ENCODE results near the gene ART1. TPM values are rescaled to one million over a fixed set of nuclear protein-coding genes. Genes with fewer than 3 reads are reported as not detected.

ART1 gene
- total and polyA plus RNA-seq, 12 donors = 0.03 to 2.8 (median 1.2) TPM; not detected in 3

DNA sequence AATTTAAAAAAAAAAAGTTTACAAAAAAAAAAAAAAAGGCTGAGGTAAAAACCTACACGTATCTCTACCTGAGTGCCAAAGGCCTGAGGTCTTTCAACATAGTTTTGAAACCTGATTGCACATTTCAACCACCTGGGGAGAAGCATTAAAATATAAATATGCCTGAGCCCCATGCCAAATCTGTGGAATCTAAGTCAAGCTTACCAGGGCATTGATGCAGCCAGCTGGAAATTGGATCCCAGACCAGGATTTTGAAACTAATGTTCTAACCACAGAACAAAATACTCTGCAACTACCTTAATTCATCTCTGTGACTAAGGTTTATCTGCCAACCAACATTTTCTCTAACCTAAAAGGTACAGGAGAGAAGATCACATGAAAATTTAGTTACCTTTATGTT, 65.0 kb downstream of the ART1 start:
- ATAC-seq = no peak

DNA sequence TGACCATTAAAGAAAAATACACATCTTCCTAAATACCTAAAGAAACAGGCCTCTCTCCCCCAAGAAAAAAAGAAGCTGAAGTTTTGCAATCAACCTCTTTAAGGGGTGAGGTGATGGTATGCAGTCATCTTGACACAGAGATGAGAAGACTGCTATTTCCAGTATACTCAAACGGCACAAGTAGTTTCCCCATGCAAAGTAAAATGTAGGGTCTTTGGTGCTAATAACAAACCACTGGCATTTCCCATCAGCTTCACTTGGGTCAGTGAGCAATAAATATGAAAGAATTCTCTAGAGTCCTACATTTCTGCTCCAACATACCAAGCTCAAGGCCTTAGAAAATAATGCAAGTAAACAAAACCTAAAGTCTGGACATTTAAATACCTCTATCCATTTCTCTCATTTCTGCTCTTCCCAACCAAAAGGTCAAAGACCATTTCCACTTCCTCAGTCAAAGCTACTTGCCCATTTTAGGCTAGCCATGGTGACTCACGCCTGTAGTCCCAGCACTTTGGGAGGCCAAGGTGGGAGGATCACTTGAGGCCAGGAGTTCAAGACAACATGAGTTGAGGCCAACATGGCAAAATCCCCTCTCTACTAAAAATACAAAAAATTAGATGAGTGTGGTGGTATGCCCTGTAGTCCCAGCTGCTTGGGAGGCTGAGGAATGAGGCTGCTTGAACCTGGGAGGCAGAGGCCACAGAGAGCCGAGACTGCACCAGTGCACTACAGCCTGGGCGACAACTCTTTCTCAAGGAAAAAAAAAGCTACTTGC, 65.7 kb downstream of the ART1 start:
- H3K9me3 ChIP-seq = no peaks in the 10 kb centered on the region
- no peak for ATAC-seq
- TF ChIP-seq, protein P1, sequence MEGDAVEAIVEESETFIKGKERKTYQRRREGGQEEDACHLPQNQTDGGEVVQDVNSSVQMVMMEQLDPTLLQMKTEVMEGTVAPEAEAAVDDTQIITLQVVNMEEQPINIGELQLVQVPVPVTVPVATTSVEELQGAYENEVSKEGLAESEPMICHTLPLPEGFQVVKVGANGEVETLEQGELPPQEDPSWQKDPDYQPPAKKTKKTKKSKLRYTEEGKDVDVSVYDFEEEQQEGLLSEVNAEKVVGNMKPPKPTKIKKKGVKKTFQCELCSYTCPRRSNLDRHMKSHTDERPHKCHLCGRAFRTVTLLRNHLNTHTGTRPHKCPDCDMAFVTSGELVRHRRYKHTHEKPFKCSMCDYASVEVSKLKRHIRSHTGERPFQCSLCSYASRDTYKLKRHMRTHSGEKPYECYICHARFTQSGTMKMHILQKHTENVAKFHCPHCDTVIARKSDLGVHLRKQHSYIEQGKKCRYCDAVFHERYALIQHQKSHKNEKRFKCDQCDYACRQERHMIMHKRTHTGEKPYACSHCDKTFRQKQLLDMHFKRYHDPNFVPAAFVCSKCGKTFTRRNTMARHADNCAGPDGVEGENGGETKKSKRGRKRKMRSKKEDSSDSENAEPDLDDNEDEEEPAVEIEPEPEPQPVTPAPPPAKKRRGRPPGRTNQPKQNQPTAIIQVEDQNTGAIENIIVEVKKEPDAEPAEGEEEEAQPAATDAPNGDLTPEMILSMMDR (IDR thresholded peaks at IDR 0.05) = no peak
- H3K27me3 ChIP-seq = no peaks in the 10 kb centered on the region
- intact Hi-C loops (cut with DNase I) = no loop called here
- no peak overlapping the region for H3K27ac ChIP-seq
- WGBS, 2 donors = 84 to 89% methylated on average over 4 of the region's 4 CpGs
- no peaks in the 10 kb centered on the region for H3K4me1 ChIP-seq
- no peak overlapping the region for H3K4me3 ChIP-seq
- peaks cover 0 to 99% (median 36%) of the 10 kb centered on the region in 9 donors for H3K36me3 ChIP-seq
- no peak for DNase-seq

More for the DNA sequence above, 65.0 kb downstream of the ART1 start:
- 91 to 92% methylated on average over 1 of the region's 1 CpG for WGBS, 2 donors
- Histone ChIP-seq H3K4me1 (no peaks in the 10 kb centered on the region), H3K9me3 (no peaks in the 10 kb centered on the region), H3K27me3 (no peaks in the 10 kb centered on the region), H3K4me3 (no peak overlapping the region), H3K36me3 (peaks cover 0 to 99% (median 43%) of the 10 kb centered on the region in 9 donors), H3K27ac (no peak overlapping the region)
- TF ChIP-seq, protein P1 (IDR thresholded peaks at IDR 0.05) = no peak
- DNase-seq = no peak
- intact Hi-C loops (cut with DNase I) = no loop called here

DNA sequence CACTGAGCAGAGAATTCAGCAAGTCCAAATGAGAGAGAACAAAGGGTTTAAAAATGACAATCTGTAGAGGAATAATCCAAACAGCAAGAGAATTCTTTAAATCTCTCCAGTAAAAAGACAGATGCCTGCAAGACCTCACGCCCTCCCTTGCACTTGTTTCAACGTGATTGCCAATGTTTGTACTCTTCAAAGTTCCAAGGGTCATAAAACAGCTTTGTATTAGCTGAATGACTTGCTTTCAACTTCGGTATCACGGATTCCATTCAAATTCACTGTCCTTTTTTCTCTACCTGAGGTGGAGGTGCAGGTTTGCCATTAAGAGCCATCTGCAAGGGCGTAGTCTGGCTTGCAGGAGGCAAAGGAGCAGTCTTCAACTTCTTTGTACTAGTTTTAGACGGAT, 67.3 kb downstream of the ART1 start:
- no peak overlapping the region for H3K4me3 ChIP-seq
- TF ChIP-seq, protein P1 (IDR thresholded peaks at IDR 0.05) = no peak
- WGBS, 2 donors = 92 to 93% methylated on average over 6 of the region's 6 CpGs
- peaks cover 0 to 99% (median 45%) of the 10 kb centered on the region in 9 donors for H3K36me3 ChIP-seq
- no peak overlapping the region for H3K27ac ChIP-seq
- ATAC-seq (no peak), DNase-seq (no peak)
- intact Hi-C loops (cut with DNase I) = no loop called here
- H3K4me1 ChIP-seq = no peaks in the 10 kb centered on the region
- H3K27me3 ChIP-seq = no peaks in the 10 kb centered on the region
- no peaks in the 10 kb centered on the region for H3K9me3 ChIP-seq

Other genes starting within 250 kb of the ART1 start
- 1 to 10 TPM in 6 of 10 donors, under 1 TPM in 4; 0.42 to 6.5 (median 1.5) TPM for gene ART5, start 3.1 kb upstream of the ART1 start, total RNA-seq
- gene ART5, start 3.1 kb upstream of the ART1 start, polyA plus RNA-seq = 1 to 10 TPM in 1 of 2 donors, under 1 TPM in 1; 0.72 to 2.1 TPM
- gene CHRNA10, start 26.3 kb downstream of the ART1 start, total RNA-seq = 1 to 10 TPM in 2 of 10 donors, under 1 TPM in 8; 0.24 to 1.6 (median 0.51) TPM
- gene CHRNA10, start 26.3 kb downstream of the ART1 start, polyA plus RNA-seq = under 1 TPM; 0.42 to 0.95 TPM
- gene NUP98, start 152.4 kb downstream of the ART1 start, total RNA-seq = 10 to 100 TPM; 34.8 to 65.5 (median 48.1) TPM
- gene NUP98, start 152.4 kb downstream of the ART1 start, polyA plus RNA-seq = 10 to 100 TPM; 11.1 to 21.5 TPM
- 10 to 100 TPM; 17.2 to 29.8 (median 20.9) TPM for gene PGAP2, start 163.4 kb downstream of the ART1 start, total RNA-seq
- 10 to 100 TPM; 12.7 to 25.9 TPM for gene PGAP2, start 163.4 kb downstream of the ART1 start, polyA plus RNA-seq
- 10 to 100 TPM; 15.3 to 46.9 (median 20.3) TPM for gene RHOG, start 195.8 kb downstream of the ART1 start, total RNA-seq
- 10 to 100 TPM; 19.3 to 55.7 TPM for gene RHOG, start 195.8 kb downstream of the ART1 start, polyA plus RNA-seq
- gene STIM1, start 210.5 kb downstream of the ART1 start, total RNA-seq = 10 to 100 TPM; 25.8 to 55.7 (median 39.9) TPM
- gene STIM1, start 210.5 kb downstream of the ART1 start, polyA plus RNA-seq = 10 to 100 TPM; 11.9 to 37.6 TPM

Measured in heart right ventricle (tissue), 16 donors.